NCI-H1417 treated with DMSO at 0.1 percent for 48 hours (cell line): ENCODE measurements around the gene SPTB.

ENCODE experiments used
- DNase-seq: peaks from one replicate; lab custom pipeline; 2025; lab: John Stamatoyannopoulos, UW

Gene SPTB

GRCh38 chr14:64748995-64749714 lies 130.6 kb downstream of the SPTB start:
- no peak for DNase-seq

GRCh38 chr14:64748521-64748920 lies 131.2 kb downstream of the SPTB start:
- no peak for DNase-seq

- no peak for DNase-seq
Observed at GRCh38 chr14:64747327-64747726, 132.4 kb downstream of the SPTB start.

GRCh38 chr14:64746298-64747250 lies 133.1 kb downstream of the SPTB start:
- no peak for DNase-seq

GRCh38 chr14:64745511-64746091 lies 134.1 kb downstream of the SPTB start:
- DNase-seq = no peak

- DNase-seq = no peak
Observed at GRCh38 chr14:64743061-64743460, 136.6 kb downstream of the SPTB start.

GRCh38 chr14:64741961-64742360 lies 137.7 kb downstream of the SPTB start:
- no peak for DNase-seq

GRCh38 chr14:64741200-64741599 lies 138.5 kb downstream of the SPTB start:
- DNase-seq = no peak

- DNase-seq = no peak
Observed at GRCh38 chr14:64738281-64738804, 141.4 kb downstream of the SPTB start.

GRCh38 chr14:64737391-64738280 lies 142.1 kb downstream of the SPTB start:
- no peak for DNase-seq

GRCh38 chr14:64736271-64737169 lies 143.2 kb downstream of the SPTB start:
- no peak for DNase-seq

GRCh38 chr14:64734990-64735389 lies 144.7 kb downstream of the SPTB start:
- DNase-seq = no peak

- no peak for DNase-seq
Observed at GRCh38 chr14:64733899-64734298, 145.8 kb downstream of the SPTB start.

GRCh38 chr14:64733321-64733720 lies 146.4 kb downstream of the SPTB start:
- no peak for DNase-seq

GRCh38 chr14:64732536-64733120 lies 147.1 kb downstream of the SPTB start:
- DNase-seq = no peak

GRCh38 chr14:64732066-64732465 lies 147.6 kb downstream of the SPTB start:
- no peak for DNase-seq

GRCh38 chr14:64731141-64731581 lies 148.5 kb downstream of the SPTB start:
- no peak for DNase-seq

GRCh38 chr14:64730681-64731080 lies 149.0 kb downstream of the SPTB start:
- DNase-seq = no peak

GRCh38 chr14:64730061-64730440 lies 149.7 kb downstream of the SPTB start:
- DNase-seq = no peak
